K562 (cell line): ENCODE measurements around the gene MIER2. TPM values are rescaled to one million over a fixed set of nuclear protein-coding genes. Genes with fewer than 3 reads are reported as not detected.

Experiments used
- ATAC-seq: fragments of 200-7000 bp; cut with Tn5 transposase; 3 replicates; pipeline ENCODE4 v1.9.1; 2020; ENCODE audit warnings: moderate library complexity
- BruUV-seq: library from RNA; stranded (reverse); fragments of 400-500 nt; replicated peaks from 2 replicates; lab custom pipeline; 2021; lab: Mats Ljungman, UMichigan
- CTCF ChIA-PET: fragments of 300-600 bp; formaldehyde crosslinking; extraction: SDS; loops from one replicate; lab custom pipeline; 2021; ENCODE audit warnings: low intra/inter-chr PET ratio; lab: Yijun Ruan, JAX
- POLR2A ChIA-PET: fragments of 300-600, 350-650 bp; sonication (Branson Sonifier 250); formaldehyde crosslinking; extraction: SDS; loops from one replicate; lab custom pipeline; 2021; ENCODE audit warnings: antibody characterized with exemption, inconsistent platforms; lab: Yijun Ruan, JAX
- DNase-seq, 4 experiments: peaks; one replicate each; pipeline versions ENCODE4 v3.0.0 to v3.0.0-alpha.2; 2011 to 2018; ENCODE audit warnings: low spot score in 3 of 4, mixed read lengths in 3 of 4; ENCODE audit errors: extremely low read depth in 1 of 4
- FAIRE-seq: peaks from 2 replicates; lab custom pipeline; 2011; peaks lifted over from hg19 to GRCh38; lab: Jason Lieb, UNC
- H2AFZ ChIP-seq: 2 replicates; pipeline ENCODE4 v1.6.0; 2011; ENCODE audit warnings: low read depth, low read length, control low read depth, inconsistent platforms
- H3K27ac ChIP-seq: fragments of 200-600 bp; 3 replicates; pipeline ENCODE4 v1.8.0; 2011; ENCODE audit warnings: low read depth, mild to moderate bottlenecking, control low read depth, inconsistent platforms, low read length, moderate library complexity, mixed read lengths; ENCODE audit errors: extremely low read depth
- H3K27me3 ChIP-seq, 2 experiments: fragments of 300-600 bp in 1 of 2; 2 replicates in 1 of 2; 3 replicates in 1 of 2; pipeline versions ENCODE4 v1.6.0 to v1.8.0; 2011; ENCODE audit warnings: inconsistent platforms in 2 of 2, low read length in 2 of 2, mild to moderate bottlenecking in 1 of 2, mixed read lengths in 1 of 2, moderate library complexity in 1 of 2; ENCODE audit not compliant: control insufficient read depth in 2 of 2, insufficient read depth in 2 of 2
- H3K36me3 ChIP-seq: fragments of 300-600 bp; 3 replicates; pipeline ENCODE4 v1.8.0; 2011; ENCODE audit warnings: mild to moderate bottlenecking, low read length, inconsistent platforms; ENCODE audit not compliant: control insufficient read depth, insufficient read depth
- H3K4me1 ChIP-seq, 2 experiments: fragments of 200-600 bp in 1 of 2; replicated peaks in 1 of 2; 2 replicates in 1 of 2; 3 replicates in 1 of 2; pipeline versions ENCODE4 v1.5.1 to v1.8.0; 2011; ENCODE audit warnings: inconsistent platforms in 2 of 2, low read length in 2 of 2, mild to moderate bottlenecking in 1 of 2, mixed read lengths in 1 of 2, moderate library complexity in 1 of 2; ENCODE audit not compliant: control insufficient read depth in 2 of 2, insufficient read depth in 2 of 2
- H3K4me2 ChIP-seq: 2 replicates; pipeline ENCODE4 v1.6.1; 2011; ENCODE audit warnings: low read length, control low read depth, inconsistent platforms, mixed read lengths; ENCODE audit not compliant: insufficient read depth
- H3K4me3 ChIP-seq: fragments of 200-600 bp; sonication (generic), shearing (Covaris generic); 2 replicates; pipeline ENCODE4 v1.5.1; 2016; ENCODE audit warnings: control low read depth, inconsistent platforms
- H3K79me2 ChIP-seq: fragments of 200-600 bp; 3 replicates; pipeline ENCODE4 v1.8.0; 2011; ENCODE audit warnings: low read length, inconsistent platforms; ENCODE audit not compliant: control insufficient read depth, insufficient read depth
- H3K9ac ChIP-seq, 2 experiments: 2 replicates each; pipeline versions ENCODE4 v1.6.0 to v1.6.1; 2011; ENCODE audit warnings: low read depth in 2 of 2, low read length in 2 of 2, control low read depth in 1 of 2, inconsistent platforms in 1 of 2, mild to moderate bottlenecking in 1 of 2, mixed read lengths in 1 of 2; ENCODE audit not compliant: insufficient read depth in 1 of 2
- H3K9me1 ChIP-seq: one replicate; pipeline ENCODE4 v1.6.0; 2011; ENCODE audit warnings: inconsistent platforms, mild to moderate bottlenecking, low read length, moderate library complexity; ENCODE audit not compliant: control insufficient read depth, insufficient read depth
- H3K9me3 ChIP-seq: replicated peaks from 2 replicates; pipeline ENCODE4 v1.5.1; 2011; ENCODE audit warnings: low read depth, low read length, inconsistent platforms; ENCODE audit not compliant: control insufficient read depth, insufficient read depth
- H4K20me1 ChIP-seq: replicated peaks from 2 replicates; pipeline ENCODE4 v1.6.1; 2011; ENCODE audit warnings: low read length, inconsistent platforms, mixed read lengths; ENCODE audit not compliant: control insufficient read depth, insufficient read depth
- CSDE1 ChIP-seq, 2 experiments: fragments of 450-650 bp; IDR thresholded peaks; 2 replicates each; pipeline ENCODE4 v1.6.1; 2016; ENCODE audit warnings: mild to moderate bottlenecking in 1 of 2
- CUX1 ChIP-seq: fragments of 200-800 bp; sonication (Bioruptor generic); IDR thresholded peaks from 2 replicates; pipeline ENCODE4 v1.6.1; 2016; ENCODE audit warnings: missing genetic modification characterization, missing compliant biosample characterization
- MEF2D ChIP-seq: conservative IDR thresholded peaks from 2 replicates; pipeline ENCODE4 v1.6.1; 2016; ENCODE audit warnings: low read depth, missing genetic modification characterization, missing compliant biosample characterization
- ZNF12 ChIP-seq: sonication (generic); formaldehyde crosslinking; IDR thresholded peaks from 2 replicates; pipeline ENCODE4 v1.4.0; 2020; ENCODE audit warnings: mild to moderate bottlenecking, missing genetic modification reagents
- ZNF174 ChIP-seq: fragments of 250-450 bp; sonication (Bioruptor Pico); IDR thresholded peaks from 2 replicates; pipeline ENCODE4 v1.4.0; 2020; ENCODE audit warnings: mild to moderate bottlenecking
- ZNF324 ChIP-seq: fragments of 250-450 bp; sonication (Bioruptor Pico); IDR thresholded peaks from 2 replicates; pipeline ENCODE4 v1.4.0; 2020; ENCODE audit warnings: mild to moderate bottlenecking
- ZNF407 ChIP-seq: fragments of 450-650 bp; IDR thresholded peaks from 2 replicates; pipeline ENCODE4 v1.6.1; 2016; ENCODE audit warnings: low read depth
- ZNF444 ChIP-seq: fragments of 250-450 bp; sonication (Bioruptor Pico); IDR thresholded peaks from 2 replicates; pipeline ENCODE4 v1.4.0; 2020; ENCODE audit warnings: mild to moderate bottlenecking, moderate library complexity
- WGBS: fragments of 100-300 bp; shearing (Covaris generic); methylation state at CpG from one replicate; pipeline ENCODE4 v1.1.6; 2016; ENCODE audit warnings: low coverage, mixed read lengths; ENCODE audit not compliant: insufficient coverage; ENCODE audit errors: missing lambda C conversion rate; 5-methylcytosine and 5-hydroxymethylcytosine counted together
- in situ Hi-C: fragments of 300-500 bp; cut with MboI; formaldehyde crosslinking; loops from 4 replicates; pipeline ENCODE4 v1.15.0; 2018; ENCODE audit warnings: inconsistent platforms, mixed read lengths
- intact Hi-C: fragments of 100-400 bp; cut with micrococcal nuclease; formaldehyde crosslinking; loops from 2 replicates; pipeline ENCODE4 v1.14.2; 2022
- polyA plus RNA-seq, 8 experiments: library from polyadenylated mRNA; depleted of rRNA in 4 of 8; stranded (reverse) in 5 of 8; unstranded in 3 of 8; fragments of >200 nt; fragmentation: Nextera tagmentation in 2 of 8; fragmentation: Illumina TruSeq in 1 of 8; extraction: Ambion mirVana in 2 of 8; extraction: Trizol in 1 of 8; gene quantifications; 2 replicates each; pipeline versions ENCODE4 v1.2.1 to v1.2.3, GENCODE V29; 2011 to 2014; ENCODE audit warnings: inconsistent platforms in 1 of 8, missing spikeins in 1 of 8
- total RNA-seq, 7 experiments: library from RNA; depleted of rRNA in 6 of 7; stranded (reverse); fragments of >200 nt in 6 of 7; fragmentation: Illumina TruSeq in 2 of 7; extraction: Trizol in 2 of 7; gene quantifications; 2 replicates each; pipeline versions ENCODE4 v1.2.1 to v1.2.3, GENCODE V29; 2011 to 2021; ENCODE audit warnings: low replicate concordance in 1 of 7

The MIER2 gene
- total and polyA plus RNA-seq, 9 of the 15 experiments (the other 6 are each of a cell fraction or from before 2014, with no cell fraction given), result 0.46 to 34.7 (median 15.6) TPM

GRCh38 chr19:364496-365287 lies 20.1 kb upstream of the MIER2 start:
- Histone ChIP-seq H3K4me1 (no peaks in the 10 kb centered on the region; a peak in 3 of 5 replicates), H3K4me3 (no peak overlapping the region), H3K9me3 (no peaks in the 10 kb centered on the region), H4K20me1 (no peaks in the 10 kb centered on the region), H3K27me3 (peaks cover 39 to 69% of the 10 kb centered on the region in 2 experiments), H2AFZ (no peak overlapping the region), H3K4me2 (no peak overlapping the region), H3K36me3 (no peaks in the 10 kb centered on the region), H3K9ac (0 out of 4 replicates have a peak overlapping the region, but pooled peaks of 1 of the 2 experiments have one; percentile 22), H3K9me1 (no peaks in the 10 kb centered on the region), H3K79me2 (no peaks in the 10 kb centered on the region), H3K27ac (no peak overlapping the region)
- no peak for ATAC-seq
- in situ Hi-C loops (no loop called here), intact Hi-C loops (no loop called here)
- 6% methylated on average over 16 of the region's 17 CpGs for WGBS
- no peak for DNase-seq
- no TSS peak for BruUV-seq
- no peak for FAIRE-seq
- POLR2A ChIA-PET, result interaction anchor here (0.5 to 1.3 kb wide), 2 partner anchors 19 to 21 kb away, joined by 3 read pairs; no protein-coding TSS in a partner anchor
- CTCF ChIA-PET, result no interaction called here
- TF ChIP-seq MEF2D (tag) (no peak), ZNF174 (CRISPR knock-in tag) (no peak), CSDE1 (IDR thresholded peaks at IDR 0.05) (no peak), CUX1 (no peak), ZNF407 (no peak), ZNF444 (CRISPR knock-in tag) (no peak), ZNF324 (CRISPR knock-in tag) (no peak), ZNF12 (CRISPR knock-in tag) (no peak)
